GM10847 (cell line): ENCODE measurements around the gene KIF19.

Experiments used
- POLR2A ChIP-seq: IDR thresholded peaks from 2 replicates; pipeline ENCODE4 v1.6.1; 2011; ENCODE audit not compliant: insufficient read length; ENCODE audit errors: extremely low read depth

Gene KIF19

DNA sequence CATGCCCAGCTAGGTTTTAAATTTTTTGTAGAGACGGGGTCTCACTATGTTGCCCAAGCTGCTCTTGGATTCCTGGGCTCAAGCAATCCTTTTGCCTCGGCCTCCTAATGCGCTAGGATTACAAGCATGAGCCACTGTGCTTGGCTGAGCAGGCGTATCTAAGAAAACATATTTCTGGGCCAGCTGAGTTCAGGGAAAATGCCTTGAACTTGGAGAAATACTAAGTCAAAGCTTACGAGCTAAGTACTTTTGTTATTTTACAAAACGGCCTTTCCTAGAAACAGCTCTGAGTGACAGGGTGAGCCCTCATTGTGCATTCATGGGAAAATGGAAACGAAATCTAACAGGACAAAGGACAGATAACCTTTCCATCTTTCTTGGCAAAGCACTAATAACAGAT lies 27.2 kb upstream of the KIF19 start:
- TF ChIP-seq POLR2A = no peak

DNA sequence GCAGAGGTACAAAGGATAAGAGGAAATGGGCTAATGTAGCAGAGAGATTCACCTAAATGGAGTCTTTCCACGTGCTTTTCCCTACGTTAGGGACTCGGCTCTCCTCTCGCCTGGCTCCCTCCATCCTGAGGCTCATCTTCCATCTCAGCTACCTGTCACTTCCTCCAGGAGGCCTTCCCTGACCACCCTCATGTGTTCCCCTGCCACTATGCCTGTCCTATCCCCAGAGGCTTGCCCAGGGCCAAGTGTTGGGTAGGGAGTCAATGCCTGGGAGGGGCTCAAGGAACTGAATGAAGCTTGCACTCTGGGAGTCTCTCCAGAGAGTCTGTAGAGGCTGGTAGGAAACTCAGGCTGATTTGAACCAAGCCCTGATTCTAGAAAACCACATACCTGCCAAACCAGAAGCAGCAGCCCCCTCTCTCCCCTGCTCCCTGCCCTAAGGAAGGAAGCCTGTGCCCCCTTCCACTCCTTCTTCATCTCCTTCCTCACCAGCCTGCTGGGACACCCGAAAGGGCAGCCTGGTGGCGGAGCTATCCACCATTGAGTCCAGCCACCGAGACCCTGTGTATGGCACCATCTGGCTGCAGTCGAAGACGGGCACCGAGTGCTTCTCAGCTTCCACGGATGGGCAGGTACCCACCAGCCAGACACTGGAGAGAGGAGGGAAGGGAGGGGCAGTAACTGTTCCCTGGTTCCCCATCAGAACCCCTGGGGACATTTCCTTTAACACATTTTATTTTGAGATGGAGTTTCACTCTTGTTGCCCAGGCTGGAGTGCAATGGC lies 26.6 kb upstream of the KIF19 start:
- no peak for TF ChIP-seq POLR2A

DNA sequence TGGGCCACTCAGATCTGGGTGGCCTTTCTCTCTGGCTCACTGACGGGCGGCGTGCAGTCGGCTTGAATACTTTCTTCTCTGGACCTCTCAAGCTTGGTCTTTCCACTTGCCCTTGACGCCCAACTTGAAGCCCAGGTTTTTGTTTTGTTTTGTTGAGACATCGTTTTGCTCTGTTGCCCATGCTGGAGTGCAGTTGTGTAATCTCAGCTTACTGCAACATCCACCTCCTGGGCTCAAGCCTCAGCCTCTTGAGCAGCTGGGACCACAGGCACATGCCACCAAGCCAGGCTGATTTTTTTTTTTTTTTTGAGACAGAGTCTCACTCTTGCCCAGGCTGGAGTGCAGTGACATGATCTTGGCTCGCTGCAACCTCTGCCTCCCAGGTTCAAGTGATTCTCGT lies 22.7 kb upstream of the KIF19 start:
- TF ChIP-seq POLR2A = no peak

DNA sequence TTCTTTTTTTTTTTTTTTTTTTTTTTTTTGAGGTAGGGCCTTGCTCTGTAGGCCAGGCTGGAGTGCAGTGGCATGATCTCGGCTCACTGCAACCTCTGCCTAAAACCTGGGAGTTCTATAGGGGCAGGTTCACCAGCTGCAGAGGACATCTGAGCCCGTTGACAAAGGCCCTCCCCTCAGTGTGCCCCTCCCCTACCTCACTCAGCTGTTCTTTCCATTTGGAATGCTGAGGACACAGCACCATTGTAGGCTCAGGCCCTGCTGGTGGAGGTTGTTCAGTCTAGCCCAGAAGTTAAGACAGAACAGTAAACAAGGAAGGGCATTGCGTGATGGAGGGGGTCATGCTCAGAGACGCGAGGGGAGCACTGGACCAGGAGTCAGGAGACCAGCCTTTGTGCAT lies 21.8 kb upstream of the KIF19 start:
- no peak for TF ChIP-seq POLR2A

DNA sequence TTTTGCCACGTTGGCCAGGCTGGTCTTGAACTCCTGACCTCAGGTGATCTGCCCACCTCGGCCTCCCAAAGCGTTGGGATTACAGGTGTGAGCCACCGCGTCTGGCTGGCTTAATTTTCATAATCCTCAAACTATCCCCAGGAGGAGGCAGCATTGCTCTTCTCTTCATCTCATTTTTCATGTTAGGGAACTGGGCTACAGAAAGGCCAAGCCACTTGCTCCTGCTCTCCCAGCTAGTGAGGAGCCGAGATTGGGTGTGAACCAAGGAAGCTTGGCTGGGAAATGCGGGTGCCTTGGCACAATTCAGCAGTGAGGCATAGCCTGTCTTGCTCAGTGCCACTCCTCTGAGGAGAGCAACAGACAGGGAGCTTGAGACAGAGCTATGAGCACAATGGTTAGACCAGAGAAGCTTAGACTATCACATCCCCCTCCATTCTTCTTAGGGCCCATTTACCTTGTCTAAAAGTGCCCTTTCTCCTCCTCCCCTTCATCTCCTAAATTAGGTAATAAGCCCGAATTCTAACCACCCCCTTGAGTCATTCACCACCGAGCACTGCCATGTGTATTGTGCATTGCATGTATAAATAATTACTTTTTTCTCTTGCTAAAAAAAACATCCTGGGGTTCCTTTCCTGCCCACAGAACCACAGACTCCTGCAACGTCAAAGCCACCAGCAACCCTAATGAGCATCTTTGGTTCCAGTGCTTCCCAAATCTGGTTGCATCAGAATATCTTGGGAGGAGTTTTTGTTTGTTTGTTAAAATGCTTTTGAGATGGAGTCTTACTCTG lies 20.0 kb upstream of the KIF19 start:
- no peak for TF ChIP-seq POLR2A

DNA sequence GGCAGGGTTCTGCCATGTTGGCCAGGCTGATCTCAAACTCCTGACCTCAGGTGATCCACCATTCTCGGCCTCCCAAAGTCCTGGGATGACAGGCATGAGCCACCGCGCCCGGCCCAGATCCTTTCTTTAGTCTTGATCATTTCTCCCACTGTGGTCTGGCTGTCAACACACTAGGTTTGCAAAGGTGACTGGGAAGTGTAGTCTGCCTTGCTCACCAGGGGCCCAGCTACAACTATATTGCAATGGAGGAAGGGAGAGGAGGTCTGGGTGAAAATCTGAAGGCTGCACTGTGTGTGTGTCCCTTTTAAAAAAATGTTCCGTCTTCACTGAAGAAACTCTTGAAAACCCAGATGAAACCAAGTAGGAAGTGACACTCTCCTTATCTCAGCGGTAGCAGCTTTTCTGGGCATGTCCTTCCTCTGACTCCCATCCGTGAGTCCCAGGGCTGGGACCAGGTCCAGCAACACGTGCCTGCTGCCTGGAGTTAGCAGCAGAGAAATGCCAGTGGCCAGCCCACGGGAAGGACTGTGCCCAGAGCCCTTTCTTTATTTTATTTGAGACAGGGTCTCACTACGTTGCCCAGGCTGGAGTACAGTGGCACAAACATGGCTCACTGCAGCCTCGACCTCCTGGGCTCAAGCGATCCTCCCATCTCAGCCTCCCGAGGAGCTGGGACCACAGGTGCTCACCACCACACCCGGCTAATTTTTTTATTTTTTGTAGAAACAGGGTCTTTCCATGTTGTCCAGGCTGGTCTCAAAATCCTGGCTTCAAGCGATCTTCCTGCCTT lies 17.8 kb upstream of the KIF19 start:
- TF ChIP-seq POLR2A = no peak

DNA sequence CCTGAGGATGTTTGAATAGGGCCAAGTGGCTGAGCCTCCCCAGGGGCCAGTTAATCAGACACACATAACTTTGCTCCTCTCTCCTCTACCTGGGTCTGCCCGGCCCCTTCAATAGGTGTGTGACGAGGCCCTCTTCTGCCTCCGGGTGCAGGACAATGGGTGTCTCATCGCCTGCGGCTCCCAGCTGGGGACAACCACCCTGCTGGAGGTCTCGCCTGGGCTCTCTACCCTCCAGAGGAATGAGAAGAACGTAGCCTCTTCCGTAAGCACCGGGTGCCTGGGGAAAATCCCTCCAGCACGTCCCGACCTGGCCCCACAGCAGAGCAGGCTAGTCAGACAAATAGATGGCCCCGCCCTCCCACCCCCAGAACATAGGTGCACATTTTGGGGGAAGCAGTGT lies 16.1 kb upstream of the KIF19 start:
- no peak for TF ChIP-seq POLR2A

DNA sequence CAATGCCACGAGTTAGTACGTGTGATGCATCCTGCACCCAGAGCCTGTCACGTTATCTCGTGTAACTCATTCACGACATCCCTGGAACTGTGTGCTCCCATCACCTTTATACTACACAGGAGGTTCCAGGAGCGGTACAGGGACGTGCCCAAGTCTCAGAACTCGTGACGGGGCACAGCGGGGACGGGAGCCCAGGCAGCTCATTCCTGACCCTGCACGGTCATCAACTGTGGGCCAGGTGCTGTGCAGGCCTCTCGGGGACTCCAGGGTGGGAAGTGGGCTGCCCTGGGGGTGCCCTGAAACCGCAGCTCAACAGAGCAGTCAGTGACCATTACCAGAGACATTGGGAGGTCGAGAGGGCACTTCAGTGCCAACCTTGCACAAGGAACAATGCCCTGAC lies 11.1 kb upstream of the KIF19 start:
- no peak for TF ChIP-seq POLR2A

DNA sequence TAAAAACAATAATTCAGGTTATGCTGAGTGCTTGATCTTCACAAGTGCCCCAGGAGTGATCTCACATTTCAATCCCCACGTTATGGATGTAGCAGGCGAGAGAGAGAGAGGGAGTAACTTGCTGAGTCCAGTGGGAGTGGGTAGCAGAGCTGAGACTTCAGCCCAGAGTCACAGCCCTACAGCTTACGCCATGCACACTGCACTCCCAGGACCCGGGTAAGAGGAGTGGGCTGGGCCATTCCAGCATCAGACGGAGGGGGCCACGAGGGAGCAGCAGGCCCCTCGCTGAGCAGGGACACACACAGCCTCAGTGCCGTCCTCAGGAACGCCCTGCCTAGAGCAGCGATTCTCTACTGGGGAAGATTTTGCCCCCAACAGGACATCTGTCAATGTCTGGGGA lies 9.8 kb upstream of the KIF19 start:
- TF ChIP-seq POLR2A = no peak

DNA sequence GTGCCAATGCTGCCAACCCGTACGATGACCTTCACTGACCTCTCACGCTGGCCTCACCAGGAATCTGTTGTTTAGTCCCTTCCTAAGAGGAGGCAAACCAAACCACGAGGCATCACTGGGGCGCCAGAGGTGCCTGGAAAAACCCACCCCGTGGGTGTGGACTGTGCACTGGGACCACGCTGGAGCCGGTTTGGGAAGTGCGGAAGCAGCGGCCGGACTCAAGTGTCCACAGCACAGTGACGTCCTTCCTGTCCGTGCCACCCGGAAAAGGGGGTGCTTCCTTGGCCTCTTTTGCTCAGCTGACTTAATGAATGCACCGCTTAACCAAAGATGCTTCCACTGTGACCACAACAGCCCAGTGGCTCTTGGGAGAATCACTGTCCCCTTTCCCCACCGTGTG lies 9.0 kb upstream of the KIF19 start:
- no peak for TF ChIP-seq POLR2A

DNA sequence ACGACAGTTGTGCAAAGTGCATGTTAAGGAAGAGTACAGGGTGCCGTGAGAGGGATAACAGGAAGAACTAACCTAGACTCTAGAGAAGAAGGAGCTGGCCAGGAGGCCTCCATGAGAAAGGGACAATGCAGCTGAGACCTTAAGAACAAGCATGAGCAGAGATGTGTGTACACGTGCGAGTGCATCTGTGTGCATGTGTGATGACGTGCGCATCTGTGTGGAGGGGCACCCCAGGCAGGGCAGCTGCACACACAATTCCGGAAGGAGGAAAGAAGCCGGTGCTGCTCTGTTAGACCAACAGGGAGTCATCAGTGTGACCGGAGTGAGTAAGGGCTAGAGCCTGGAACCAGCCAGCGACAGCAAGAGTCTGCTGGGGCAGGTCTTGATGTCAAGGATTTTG lies 7.6 kb upstream of the KIF19 start:
- TF ChIP-seq POLR2A = no peak

DNA sequence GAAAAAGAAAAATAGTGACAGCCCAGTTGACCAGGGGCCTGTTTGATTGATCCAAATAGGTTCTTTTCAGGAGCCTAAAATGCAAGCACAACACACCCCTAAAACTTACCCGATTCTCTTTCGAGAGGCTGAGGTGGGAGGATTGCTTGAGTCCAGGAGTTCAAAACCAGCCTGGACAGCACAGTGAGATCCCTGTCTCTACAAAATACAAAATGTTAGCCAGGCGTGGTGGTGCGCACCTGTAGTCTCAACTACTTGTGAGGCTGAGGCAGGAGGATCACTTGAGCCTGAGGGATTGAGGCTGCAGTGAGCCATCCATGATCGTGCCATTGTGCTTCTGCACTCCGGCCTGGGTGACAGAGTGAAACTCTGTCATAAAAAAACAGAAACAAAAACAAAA lies 1.5 kb upstream of the KIF19 start:
- no peak for TF ChIP-seq POLR2A

DNA sequence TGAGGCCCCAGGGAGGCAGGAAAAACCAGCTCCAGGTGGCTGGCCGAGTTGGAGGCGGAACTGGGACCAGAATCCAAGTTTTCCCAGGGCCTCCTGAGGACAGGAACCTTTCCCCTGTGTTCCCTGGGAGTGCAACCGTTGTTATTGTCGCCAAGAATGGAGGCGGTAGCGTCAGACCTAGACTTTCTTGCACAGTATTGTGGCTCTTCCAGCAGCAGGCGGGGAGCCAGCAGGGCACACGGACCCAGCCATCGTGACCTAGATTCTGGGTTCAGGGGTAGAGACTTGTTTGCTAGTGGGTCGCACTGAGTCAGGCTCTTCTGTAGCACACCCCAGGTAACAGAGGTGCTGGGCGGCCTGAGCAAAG lies 667 bp upstream of the KIF19 start:
- TF ChIP-seq POLR2A = no peak

DNA sequence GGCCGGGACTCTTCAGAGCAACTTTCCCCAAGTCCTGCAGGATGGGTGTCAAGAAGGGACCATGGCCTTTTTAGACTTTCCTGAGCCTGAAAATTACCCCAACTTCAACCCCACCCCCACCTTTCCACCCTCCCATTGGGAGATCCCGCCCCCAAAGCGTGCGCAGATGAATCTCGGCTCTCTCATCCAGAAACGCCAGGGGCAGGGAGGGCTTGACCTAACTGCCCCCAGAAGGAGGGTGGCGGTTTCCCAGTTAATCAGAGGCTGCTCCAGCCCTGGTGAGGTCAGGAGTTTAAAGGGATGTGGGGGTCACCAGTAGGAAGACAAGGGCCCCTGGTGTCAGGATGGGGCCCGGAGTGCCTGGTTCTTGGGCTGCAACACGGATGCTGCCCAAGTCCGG lies 480 bp downstream of the KIF19 start:
- TF ChIP-seq POLR2A = no peak

DNA sequence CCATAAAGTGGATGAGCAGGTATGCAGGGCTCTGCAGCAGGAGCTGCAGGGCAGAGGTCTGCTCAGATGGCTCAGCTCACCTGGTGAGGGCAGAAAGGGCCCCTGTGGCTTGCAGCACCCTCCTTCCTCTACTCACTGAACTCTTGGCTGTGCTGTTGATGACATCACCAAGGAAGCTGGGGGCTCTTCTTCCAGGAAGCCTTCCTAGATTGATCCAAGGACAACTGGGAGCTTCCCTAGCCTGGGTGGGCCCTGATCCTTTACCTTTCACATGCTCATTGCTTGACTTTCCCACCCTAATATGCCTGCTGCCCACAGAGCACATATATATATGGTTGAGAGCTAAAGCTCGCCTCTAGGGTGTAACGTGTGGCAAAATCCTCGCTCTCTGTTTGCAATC lies 2.5 kb downstream of the KIF19 start:
- TF ChIP-seq POLR2A = no peak

DNA sequence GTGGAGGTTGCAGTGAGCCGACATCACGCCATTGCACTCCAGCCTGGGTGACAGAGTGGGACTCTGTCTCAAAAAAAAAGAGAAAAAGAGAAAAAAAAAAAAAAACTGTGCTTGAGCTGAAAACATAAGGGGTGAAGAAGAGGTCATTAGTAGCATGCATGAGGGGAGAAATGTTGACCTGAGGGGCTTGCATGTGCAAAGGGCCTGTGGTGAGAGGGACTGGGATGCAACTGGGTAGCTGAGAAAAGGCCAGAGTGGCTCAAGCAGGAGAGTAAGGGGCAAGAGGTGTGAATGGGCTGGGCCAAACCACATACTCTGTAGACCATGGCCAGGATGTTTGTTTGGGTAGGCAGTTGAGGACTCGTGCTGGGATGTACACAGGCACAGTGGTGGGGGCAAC lies 3.4 kb downstream of the KIF19 start:
- no peak for TF ChIP-seq POLR2A
